ENCODE results near the gene CNTNAP2.

GRCh38 chr7:147188467-147188866 is 1071.9 kb downstream of the CNTNAP2 start:
- TF ChIP-seq CTCF (IDR thresholded peaks at IDR 0.05): no peak
- TF ChIP-seq POLR2A (IDR thresholded peaks at IDR 0.05): no peak
- TF ChIP-seq EP300 (IDR thresholded peaks at IDR 0.05): no peak

All from tibial nerve (tissue), 4 donors.